ENCODE measurements around the gene RAB4A. TPM values are rescaled to one million over a fixed set of nuclear protein-coding genes. Genes with fewer than 3 reads are reported as not detected.

The RAB4A gene
- total and polyA plus RNA-seq, 2 of the 8 experiments (the other 6 are each of a cell fraction or from before 2014, with no cell fraction given): 13.3 to 68.8 TPM

DNA sequence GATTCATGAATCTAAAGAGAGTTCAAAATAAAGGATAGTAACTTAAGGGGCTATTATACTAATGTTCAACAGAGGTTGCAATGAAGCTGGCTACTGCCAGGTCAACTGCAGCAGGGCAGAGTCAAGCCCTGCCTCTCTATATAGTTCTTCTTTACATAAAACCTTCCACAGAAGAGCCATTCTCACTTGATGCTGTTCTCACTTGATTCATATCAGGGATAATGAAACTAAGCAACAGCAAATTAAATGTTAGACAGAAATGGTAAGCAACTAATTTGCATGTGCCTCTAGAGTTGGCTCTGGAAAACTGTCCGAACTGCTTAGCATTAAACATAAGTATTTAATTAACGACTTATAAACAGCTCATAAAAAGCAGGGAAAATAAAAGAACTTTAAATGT lies 54.5 kb downstream of the RAB4A start (continued):
- TF ChIP-seq, protein P1, sequence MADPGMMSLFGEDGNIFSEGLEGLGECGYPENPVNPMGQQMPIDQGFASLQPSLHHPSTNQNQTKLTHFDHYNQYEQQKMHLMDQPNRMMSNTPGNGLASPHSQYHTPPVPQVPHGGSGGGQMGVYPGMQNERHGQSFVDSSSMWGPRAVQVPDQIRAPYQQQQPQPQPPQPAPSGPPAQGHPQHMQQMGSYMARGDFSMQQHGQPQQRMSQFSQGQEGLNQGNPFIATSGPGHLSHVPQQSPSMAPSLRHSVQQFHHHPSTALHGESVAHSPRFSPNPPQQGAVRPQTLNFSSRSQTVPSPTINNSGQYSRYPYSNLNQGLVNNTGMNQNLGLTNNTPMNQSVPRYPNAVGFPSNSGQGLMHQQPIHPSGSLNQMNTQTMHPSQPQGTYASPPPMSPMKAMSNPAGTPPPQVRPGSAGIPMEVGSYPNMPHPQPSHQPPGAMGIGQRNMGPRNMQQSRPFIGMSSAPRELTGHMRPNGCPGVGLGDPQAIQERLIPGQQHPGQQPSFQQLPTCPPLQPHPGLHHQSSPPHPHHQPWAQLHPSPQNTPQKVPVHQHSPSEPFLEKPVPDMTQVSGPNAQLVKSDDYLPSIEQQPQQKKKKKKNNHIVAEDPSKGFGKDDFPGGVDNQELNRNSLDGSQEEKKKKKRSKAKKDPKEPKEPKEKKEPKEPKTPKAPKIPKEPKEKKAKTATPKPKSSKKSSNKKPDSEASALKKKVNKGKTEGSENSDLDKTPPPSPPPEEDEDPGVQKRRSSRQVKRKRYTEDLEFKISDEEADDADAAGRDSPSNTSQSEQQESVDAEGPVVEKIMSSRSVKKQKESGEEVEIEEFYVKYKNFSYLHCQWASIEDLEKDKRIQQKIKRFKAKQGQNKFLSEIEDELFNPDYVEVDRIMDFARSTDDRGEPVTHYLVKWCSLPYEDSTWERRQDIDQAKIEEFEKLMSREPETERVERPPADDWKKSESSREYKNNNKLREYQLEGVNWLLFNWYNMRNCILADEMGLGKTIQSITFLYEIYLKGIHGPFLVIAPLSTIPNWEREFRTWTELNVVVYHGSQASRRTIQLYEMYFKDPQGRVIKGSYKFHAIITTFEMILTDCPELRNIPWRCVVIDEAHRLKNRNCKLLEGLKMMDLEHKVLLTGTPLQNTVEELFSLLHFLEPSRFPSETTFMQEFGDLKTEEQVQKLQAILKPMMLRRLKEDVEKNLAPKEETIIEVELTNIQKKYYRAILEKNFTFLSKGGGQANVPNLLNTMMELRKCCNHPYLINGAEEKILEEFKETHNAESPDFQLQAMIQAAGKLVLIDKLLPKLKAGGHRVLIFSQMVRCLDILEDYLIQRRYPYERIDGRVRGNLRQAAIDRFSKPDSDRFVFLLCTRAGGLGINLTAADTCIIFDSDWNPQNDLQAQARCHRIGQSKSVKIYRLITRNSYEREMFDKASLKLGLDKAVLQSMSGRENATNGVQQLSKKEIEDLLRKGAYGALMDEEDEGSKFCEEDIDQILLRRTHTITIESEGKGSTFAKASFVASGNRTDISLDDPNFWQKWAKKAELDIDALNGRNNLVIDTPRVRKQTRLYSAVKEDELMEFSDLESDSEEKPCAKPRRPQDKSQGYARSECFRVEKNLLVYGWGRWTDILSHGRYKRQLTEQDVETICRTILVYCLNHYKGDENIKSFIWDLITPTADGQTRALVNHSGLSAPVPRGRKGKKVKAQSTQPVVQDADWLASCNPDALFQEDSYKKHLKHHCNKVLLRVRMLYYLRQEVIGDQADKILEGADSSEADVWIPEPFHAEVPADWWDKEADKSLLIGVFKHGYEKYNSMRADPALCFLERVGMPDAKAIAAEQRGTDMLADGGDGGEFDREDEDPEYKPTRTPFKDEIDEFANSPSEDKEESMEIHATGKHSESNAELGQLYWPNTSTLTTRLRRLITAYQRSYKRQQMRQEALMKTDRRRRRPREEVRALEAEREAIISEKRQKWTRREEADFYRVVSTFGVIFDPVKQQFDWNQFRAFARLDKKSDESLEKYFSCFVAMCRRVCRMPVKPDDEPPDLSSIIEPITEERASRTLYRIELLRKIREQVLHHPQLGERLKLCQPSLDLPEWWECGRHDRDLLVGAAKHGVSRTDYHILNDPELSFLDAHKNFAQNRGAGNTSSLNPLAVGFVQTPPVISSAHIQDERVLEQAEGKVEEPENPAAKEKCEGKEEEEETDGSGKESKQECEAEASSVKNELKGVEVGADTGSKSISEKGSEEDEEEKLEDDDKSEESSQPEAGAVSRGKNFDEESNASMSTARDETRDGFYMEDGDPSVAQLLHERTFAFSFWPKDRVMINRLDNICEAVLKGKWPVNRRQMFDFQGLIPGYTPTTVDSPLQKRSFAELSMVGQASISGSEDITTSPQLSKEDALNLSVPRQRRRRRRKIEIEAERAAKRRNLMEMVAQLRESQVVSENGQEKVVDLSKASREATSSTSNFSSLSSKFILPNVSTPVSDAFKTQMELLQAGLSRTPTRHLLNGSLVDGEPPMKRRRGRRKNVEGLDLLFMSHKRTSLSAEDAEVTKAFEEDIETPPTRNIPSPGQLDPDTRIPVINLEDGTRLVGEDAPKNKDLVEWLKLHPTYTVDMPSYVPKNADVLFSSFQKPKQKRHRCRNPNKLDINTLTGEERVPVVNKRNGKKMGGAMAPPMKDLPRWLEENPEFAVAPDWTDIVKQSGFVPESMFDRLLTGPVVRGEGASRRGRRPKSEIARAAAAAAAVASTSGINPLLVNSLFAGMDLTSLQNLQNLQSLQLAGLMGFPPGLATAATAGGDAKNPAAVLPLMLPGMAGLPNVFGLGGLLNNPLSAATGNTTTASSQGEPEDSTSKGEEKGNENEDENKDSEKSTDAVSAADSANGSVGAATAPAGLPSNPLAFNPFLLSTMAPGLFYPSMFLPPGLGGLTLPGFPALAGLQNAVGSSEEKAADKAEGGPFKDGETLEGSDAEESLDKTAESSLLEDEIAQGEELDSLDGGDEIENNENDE (IDR thresholded peaks at IDR 0.05; ENCODE audit: insufficient replicate concordance, low read length): no peak
- TF ChIP-seq ZNF274 (IDR thresholded peaks at IDR 0.05; ENCODE audit: borderline replicate concordance, extremely low read depth, low read length) (no peak), SP1 (IDR thresholded peaks at IDR 0.05; ENCODE audit: low read depth, low read length) (no peak), SP2 (IDR thresholded peaks at IDR 0.05; ENCODE audit: low read length) (no peak), CBX8 (IDR thresholded peaks at IDR 0.05; ENCODE audit: borderline replicate concordance, low read depth, low read length) (no peak), SIX5 (IDR thresholded peaks at IDR 0.05; ENCODE audit: low read depth, low read length) (no peak), RBBP5 (IDR thresholded peaks at IDR 0.05; ENCODE audit: borderline replicate concordance, low read depth, low read length) (no peak), POLR2A (IDR thresholded peaks at IDR 0.05; ENCODE audit: control extremely low read depth in 1 of 2, low read depth in 2 of 2, low read length in 2 of 2) (no peak), CHD1 (IDR thresholded peaks at IDR 0.05; ENCODE audit: low read depth, low read length) (no peak)
